HL-60 (cell line): Measurements from ENCODE around the gene MYO7A.

Source experiments
- DNase-seq, 2 experiments: peaks; one replicate each; pipeline ENCODE4 v3.0.0-alpha.2; 2010 to 2020; ENCODE audit warnings: low read depth in 1 of 2, low spot score in 1 of 2
- H3K27ac ChIP-seq: fragments of 250-450 bp; sonication (Bioruptor Pico); replicated peaks from 2 replicates; pipeline ENCODE4 v1.5.1; 2020; ENCODE audit warnings: mild to moderate bottlenecking, moderate library complexity
- H3K27me3 ChIP-seq: fragments of 250-450 bp; sonication (Bioruptor Pico); 2 replicates; pipeline ENCODE4 v1.5.1; 2021; ENCODE audit warnings: mild to moderate bottlenecking, moderate library complexity; ENCODE audit not compliant: insufficient read depth, poor library complexity, severe bottlenecking
- H3K4me3 ChIP-seq: replicated peaks from 2 replicates; pipeline ENCODE4 v1.5.1; 2011; ENCODE audit warnings: mild to moderate bottlenecking, control low read depth, low read length; ENCODE audit not compliant: insufficient read depth
- GABPA ChIP-seq: IDR thresholded peaks from 2 replicates; pipeline ENCODE4 v1.6.1; 2012; ENCODE audit warnings: low read depth
- POLR2AphosphoS5 ChIP-seq: IDR thresholded peaks from 2 replicates; pipeline ENCODE4 v1.6.1; 2012; ENCODE audit warnings: low read depth
- SPI1 ChIP-seq: IDR thresholded peaks from 2 replicates; pipeline ENCODE4 v1.6.1; 2012; ENCODE audit warnings: low read depth, mild to moderate bottlenecking, borderline replicate concordance
- TF ChIP-seq, protein P1 (sequence below): IDR thresholded peaks from one replicate; pipeline ENCODE4 v1.5.1; 2011; ENCODE audit warnings: low read length, control low read depth, inconsistent platforms; ENCODE audit not compliant: insufficient read depth
- TF ChIP-seq, protein P2 (sequence below): IDR thresholded peaks from 2 replicates; pipeline ENCODE4 v1.6.1; 2012; ENCODE audit warnings: low read depth; ENCODE audit not compliant: insufficient replicate concordance

Gene MYO7A

DNA sequence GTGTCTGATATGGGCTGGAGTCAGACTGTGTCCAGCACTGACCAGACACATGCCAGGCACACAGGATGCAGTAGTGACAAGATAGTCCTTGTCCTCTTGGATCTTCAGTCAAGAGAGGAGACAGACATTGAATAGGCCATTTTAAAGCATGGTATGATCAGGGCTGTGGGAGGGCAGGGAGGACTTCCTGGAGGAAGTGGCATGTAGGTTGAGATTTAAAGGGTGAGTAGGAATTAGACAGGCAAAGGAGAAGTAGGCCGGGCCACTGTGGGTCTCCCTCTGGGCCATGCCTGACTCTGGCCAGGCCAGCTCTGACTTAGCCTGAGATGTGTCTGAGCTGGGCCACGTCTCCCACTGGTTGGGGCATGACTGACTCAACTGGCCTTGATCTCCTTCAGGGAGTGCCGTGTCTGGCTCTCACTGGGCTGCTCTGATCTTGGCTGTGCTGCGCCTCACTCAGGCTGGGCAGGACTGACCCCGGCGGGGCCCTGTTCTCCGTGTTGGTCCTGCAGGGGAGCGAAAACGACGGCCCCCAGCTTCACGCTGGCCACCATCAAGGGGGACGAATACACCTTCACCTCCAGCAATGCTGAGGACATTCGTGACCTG lies 71.2 kb downstream of the MYO7A start:
- TF ChIP-seq, protein P1, sequence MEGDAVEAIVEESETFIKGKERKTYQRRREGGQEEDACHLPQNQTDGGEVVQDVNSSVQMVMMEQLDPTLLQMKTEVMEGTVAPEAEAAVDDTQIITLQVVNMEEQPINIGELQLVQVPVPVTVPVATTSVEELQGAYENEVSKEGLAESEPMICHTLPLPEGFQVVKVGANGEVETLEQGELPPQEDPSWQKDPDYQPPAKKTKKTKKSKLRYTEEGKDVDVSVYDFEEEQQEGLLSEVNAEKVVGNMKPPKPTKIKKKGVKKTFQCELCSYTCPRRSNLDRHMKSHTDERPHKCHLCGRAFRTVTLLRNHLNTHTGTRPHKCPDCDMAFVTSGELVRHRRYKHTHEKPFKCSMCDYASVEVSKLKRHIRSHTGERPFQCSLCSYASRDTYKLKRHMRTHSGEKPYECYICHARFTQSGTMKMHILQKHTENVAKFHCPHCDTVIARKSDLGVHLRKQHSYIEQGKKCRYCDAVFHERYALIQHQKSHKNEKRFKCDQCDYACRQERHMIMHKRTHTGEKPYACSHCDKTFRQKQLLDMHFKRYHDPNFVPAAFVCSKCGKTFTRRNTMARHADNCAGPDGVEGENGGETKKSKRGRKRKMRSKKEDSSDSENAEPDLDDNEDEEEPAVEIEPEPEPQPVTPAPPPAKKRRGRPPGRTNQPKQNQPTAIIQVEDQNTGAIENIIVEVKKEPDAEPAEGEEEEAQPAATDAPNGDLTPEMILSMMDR, result no peak
- no peak for TF ChIP-seq GABPA
- TF ChIP-seq, protein P2, sequence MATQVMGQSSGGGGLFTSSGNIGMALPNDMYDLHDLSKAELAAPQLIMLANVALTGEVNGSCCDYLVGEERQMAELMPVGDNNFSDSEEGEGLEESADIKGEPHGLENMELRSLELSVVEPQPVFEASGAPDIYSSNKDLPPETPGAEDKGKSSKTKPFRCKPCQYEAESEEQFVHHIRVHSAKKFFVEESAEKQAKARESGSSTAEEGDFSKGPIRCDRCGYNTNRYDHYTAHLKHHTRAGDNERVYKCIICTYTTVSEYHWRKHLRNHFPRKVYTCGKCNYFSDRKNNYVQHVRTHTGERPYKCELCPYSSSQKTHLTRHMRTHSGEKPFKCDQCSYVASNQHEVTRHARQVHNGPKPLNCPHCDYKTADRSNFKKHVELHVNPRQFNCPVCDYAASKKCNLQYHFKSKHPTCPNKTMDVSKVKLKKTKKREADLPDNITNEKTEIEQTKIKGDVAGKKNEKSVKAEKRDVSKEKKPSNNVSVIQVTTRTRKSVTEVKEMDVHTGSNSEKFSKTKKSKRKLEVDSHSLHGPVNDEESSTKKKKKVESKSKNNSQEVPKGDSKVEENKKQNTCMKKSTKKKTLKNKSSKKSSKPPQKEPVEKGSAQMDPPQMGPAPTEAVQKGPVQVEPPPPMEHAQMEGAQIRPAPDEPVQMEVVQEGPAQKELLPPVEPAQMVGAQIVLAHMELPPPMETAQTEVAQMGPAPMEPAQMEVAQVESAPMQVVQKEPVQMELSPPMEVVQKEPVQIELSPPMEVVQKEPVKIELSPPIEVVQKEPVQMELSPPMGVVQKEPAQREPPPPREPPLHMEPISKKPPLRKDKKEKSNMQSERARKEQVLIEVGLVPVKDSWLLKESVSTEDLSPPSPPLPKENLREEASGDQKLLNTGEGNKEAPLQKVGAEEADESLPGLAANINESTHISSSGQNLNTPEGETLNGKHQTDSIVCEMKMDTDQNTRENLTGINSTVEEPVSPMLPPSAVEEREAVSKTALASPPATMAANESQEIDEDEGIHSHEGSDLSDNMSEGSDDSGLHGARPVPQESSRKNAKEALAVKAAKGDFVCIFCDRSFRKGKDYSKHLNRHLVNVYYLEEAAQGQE, result no peak
- TF ChIP-seq POLR2AphosphoS5, result no peak
- TF ChIP-seq SPI1, result no peak
- H3K27me3 ChIP-seq, result no peaks in the 10 kb centered on the region
- H3K27ac ChIP-seq, result no peak overlapping the region
- DNase-seq, result no peak
- H3K4me3 ChIP-seq, result no peak overlapping the region

DNA sequence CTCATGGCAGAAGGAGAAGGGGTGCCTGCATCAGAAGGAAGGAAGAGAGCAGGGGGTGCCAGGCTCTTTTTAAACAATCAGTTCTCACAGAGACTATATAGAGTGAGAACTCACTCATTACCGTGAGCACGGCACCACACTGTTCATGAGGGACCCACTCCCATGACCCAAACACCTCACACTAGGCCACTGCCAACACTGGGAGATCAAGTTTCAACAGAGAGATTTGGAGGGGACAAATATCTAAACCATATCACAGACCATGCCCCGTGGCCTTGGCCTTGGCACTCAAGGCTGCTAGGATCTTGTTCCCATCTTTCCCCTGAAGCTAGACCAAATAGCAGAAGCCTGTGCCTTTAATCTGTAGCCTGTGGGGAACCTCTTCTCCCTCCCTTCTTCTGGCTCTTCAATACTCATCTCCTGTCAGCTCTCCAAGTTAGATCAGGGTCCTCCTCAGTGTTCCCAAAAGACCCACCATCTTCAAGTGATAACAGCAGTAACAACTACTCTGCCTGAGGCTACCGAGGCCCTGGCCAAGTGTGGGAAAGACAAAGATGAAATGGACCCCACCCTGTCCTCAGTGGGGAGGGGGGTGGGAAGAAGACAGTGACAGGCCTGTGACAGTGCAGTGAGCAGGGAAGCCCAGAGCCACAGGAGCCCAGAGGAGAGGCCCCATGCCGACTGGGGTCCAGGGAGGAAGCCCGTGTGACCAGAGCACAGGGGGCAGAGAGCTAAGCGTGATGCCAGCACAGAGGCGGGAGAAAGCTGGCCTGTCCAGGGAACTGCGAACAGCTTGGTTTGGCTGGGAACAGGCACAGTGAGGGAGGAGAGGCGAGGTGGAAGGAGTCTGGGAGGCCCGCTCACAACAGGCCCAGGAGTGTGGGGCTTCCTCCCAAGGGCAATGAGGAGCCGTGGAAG lies 72.6 kb downstream of the MYO7A start:
- TF ChIP-seq SPI1, result no peak
- no peak for TF ChIP-seq POLR2AphosphoS5
- TF ChIP-seq, protein P2, result no peak
- TF ChIP-seq, protein P1, result no peak
- Histone ChIP-seq H3K27me3 (no peaks in the 10 kb centered on the region), H3K27ac (no peak overlapping the region), H3K4me3 (no peak overlapping the region)
- DNase-seq, result no peak

DNA sequence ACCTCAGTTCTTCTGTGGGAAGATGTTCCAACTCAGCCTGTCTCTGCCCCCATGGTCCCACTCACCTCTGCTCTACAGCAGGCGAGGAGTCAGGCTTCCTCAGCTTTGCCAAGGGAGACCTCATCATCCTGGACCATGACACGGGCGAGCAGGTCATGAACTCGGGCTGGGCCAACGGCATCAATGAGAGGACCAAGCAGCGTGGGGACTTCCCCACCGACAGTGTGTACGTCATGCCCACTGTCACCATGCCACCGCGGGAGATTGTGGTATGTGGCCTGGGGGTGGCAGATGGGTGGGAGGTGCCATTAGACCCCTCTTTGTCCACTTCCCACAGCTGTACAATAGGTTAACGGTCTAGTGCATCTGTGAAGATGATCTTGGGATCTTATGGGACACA lies 73.3 kb downstream of the MYO7A start:
- Histone ChIP-seq H3K4me3 (no peak overlapping the region), H3K27ac (no peak overlapping the region), H3K27me3 (no peaks in the 10 kb centered on the region)
- DNase-seq, result no peak
- TF ChIP-seq POLR2AphosphoS5, result no peak
- TF ChIP-seq GABPA, result no peak
- TF ChIP-seq, protein P2, result no peak
- TF ChIP-seq SPI1, result no peak
- TF ChIP-seq, protein P1, result no peak
